GM11168 (cell line): Measurements from ENCODE around the gene CSF2RB.

Experiments used
- in situ Hi-C: fragments of 300-500 bp; cut with MboI; formaldehyde crosslinking; loops from one replicate; pipeline ENCODE4 v1.12.0; 2022; ENCODE audit warnings: low sequenced_read_pairs; ENCODE audit not compliant: unreplicated experiment

CSF2RB gene

GRCh38 chr22:36934418-36935312, 21.2 kb downstream of the CSF2RB start:
- in situ Hi-C loops, result no loop called here

GRCh38 chr22:36935313-36935610, 21.8 kb downstream of the CSF2RB start:
- in situ Hi-C loops, result no loop called here

GRCh38 chr22:36935694-36936093, 22.3 kb downstream of the CSF2RB start:
- in situ Hi-C loops, result no loop called here

- in situ Hi-C loops, result no loop called here
These were observed 23.1 kb downstream of the CSF2RB start for GRCh38 chr22:36936362-36937116.

GRCh38 chr22:36937319-36938027, 24.0 kb downstream of the CSF2RB start:
- in situ Hi-C loops, result no loop called here

- in situ Hi-C loops, result no loop called here
These were observed 24.6 kb downstream of the CSF2RB start for GRCh38 chr22:36938028-36938425.

- in situ Hi-C loops, result no loop called here
These were observed 25.5 kb downstream of the CSF2RB start for GRCh38 chr22:36938886-36939285.

- in situ Hi-C loops, result no loop called here
These were observed 27.2 kb downstream of the CSF2RB start for GRCh38 chr22:36940676-36941075.

GRCh38 chr22:36942556-36942955, 29.1 kb downstream of the CSF2RB start:
- in situ Hi-C loops, result no loop called here

GRCh38 chr22:36946421-36947158, 33.2 kb downstream of the CSF2RB start:
- in situ Hi-C loops, result no loop called here

- in situ Hi-C loops, result no loop called here
These were observed 35.1 kb downstream of the CSF2RB start for GRCh38 chr22:36948273-36949225.

GRCh38 chr22:36950797-36951590, 37.6 kb downstream of the CSF2RB start:
- in situ Hi-C loops, result no loop called here

GRCh38 chr22:36951746-36952145, 38.3 kb downstream of the CSF2RB start:
- in situ Hi-C loops, result no loop called here

- in situ Hi-C loops, result no loop called here
These were observed 40.0 kb downstream of the CSF2RB start for GRCh38 chr22:36953239-36954080.

- in situ Hi-C loops, result no loop called here
These were observed 41.0 kb downstream of the CSF2RB start for GRCh38 chr22:36954251-36955014.

GRCh38 chr22:36955691-36956090, 42.3 kb downstream of the CSF2RB start:
- in situ Hi-C loops, result no loop called here

- in situ Hi-C loops, result no loop called here
These were observed 44.9 kb downstream of the CSF2RB start for GRCh38 chr22:36958366-36958765.
